ENCODE data around the gene CXCL13. TPM values are rescaled to one million over a fixed set of nuclear protein-coding genes. Genes with fewer than 3 reads are reported as not detected.
"Not testable (repeated sequence)": the region's sequence is repeated elsewhere in the genome, so short reads cannot be mapped to it uniquely, and the experiment has no call there.

The CXCL13 gene
- total RNA-seq, 1 experiment from 2014 or later = not detected

- in situ Hi-C loops (cut with HindIII; ENCODE audit: low sequenced_read_pairs) = no loop called here
- DNase-seq (ENCODE audit: low spot score) = no peak
Measured at GRCh38 chr4:77651820-77652219, 46.2 kb downstream of the CXCL13 start.

DNA sequence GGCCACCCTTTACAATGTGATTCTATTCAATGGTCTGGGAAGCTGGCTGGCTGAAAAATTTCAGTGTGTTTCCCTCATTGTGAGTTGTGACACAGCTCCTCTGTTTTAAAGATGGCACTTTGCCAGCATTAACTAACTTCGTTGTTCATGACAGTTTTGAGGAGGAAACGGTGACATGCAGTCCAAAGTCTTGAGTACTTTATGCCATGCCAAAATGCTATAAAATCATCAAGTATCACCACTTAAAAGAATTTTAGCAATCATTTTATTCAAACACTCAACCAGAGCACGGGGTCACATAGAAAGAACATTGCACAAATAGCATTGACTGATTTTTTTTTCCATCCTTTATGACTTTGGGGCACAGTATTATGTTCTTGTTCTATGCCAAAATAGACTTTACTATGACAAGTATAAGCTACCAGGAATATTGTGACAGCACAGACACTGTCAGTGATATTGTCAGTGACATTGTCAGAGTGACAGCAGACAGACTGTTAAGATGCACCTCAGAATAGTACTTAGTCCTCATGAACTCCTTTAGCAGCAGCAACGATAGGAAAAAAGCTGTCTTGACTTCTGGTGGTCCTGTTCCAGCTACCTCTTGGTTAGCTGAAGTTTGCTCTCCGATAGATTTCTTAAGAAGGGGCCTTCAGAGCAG lies 46.7 kb downstream of the CXCL13 start:
- DNase-seq (ENCODE audit: low spot score) = peak; percentile 2
- in situ Hi-C loops (cut with HindIII; ENCODE audit: low sequenced_read_pairs) = no loop called here

- DNase-seq (ENCODE audit: low spot score) = no peak
- in situ Hi-C loops (cut with HindIII; ENCODE audit: low sequenced_read_pairs) = no loop called here
Measured at GRCh38 chr4:77653162-77653758, 47.6 kb downstream of the CXCL13 start.

DNA sequence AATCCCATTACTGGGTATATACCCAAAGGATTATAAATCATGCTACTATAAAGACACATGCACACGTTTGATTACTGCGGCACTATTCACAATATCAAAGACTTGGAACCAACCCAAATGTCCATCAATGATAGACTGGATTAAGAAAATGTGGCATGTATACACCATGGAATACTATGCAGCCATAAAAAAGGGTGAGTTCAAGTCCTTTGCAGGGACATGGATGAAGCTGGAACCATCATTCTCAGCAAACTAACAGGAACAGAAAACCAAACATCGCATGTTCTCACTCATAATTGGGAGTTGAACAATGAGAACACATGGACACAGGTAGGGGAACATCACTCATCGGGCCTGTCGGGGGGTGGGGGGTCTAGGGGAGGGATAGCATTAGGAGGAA lies 54.7 kb downstream of the CXCL13 start:
- in situ Hi-C loops (cut with HindIII; ENCODE audit: low sequenced_read_pairs); DNase-seq (ENCODE audit: low spot score): not testable (repeated sequence)

Other genes starting within 250 kb of the CXCL13 start
- gene CNOT6L, start 213.5 kb downstream of the CXCL13 start, total RNA-seq (2014; rRNA removed; shearing (Covaris generic)) = 2.9 and 4.9 TPM in 2 replicates

Data from G401 (cell line).